HG03139 (cell line): ENCODE measurements around the gene MMAB.

ENCODE experiments used
- ATAC-seq: cut with Tn5 transposase; IDR thresholded peaks from one replicate; pipeline ENCODE4 v1.9.1; 2021; ENCODE audit not compliant: unreplicated experiment

The MMAB gene

GRCh38 chr12:109541413-109541726, 31.9 kb downstream of the MMAB start:
- no peak for ATAC-seq

- ATAC-seq = no peak
Observed at GRCh38 chr12:109540526-109541412, 32.5 kb downstream of the MMAB start.

GRCh38 chr12:109539508-109539907, 33.8 kb downstream of the MMAB start:
- no peak for ATAC-seq

- no peak for ATAC-seq
Observed at GRCh38 chr12:109538191-109538863, 35.0 kb downstream of the MMAB start.

GRCh38 chr12:109537136-109537535, 36.2 kb downstream of the MMAB start:
- no peak for ATAC-seq

GRCh38 chr12:109535863-109536250, 37.4 kb downstream of the MMAB start:
- ATAC-seq = no peak

- ATAC-seq = no peak
Observed at GRCh38 chr12:109535231-109535862, 38.0 kb downstream of the MMAB start.

- ATAC-seq = no peak
Observed at GRCh38 chr12:109534456-109534855, 38.8 kb downstream of the MMAB start.

- ATAC-seq = no peak
Observed at GRCh38 chr12:109533487-109533740, 39.9 kb downstream of the MMAB start.

GRCh38 chr12:109532721-109533486, 40.4 kb downstream of the MMAB start:
- no peak for ATAC-seq

- ATAC-seq = no peak
Observed at GRCh38 chr12:109531411-109531810, 41.9 kb downstream of the MMAB start.

GRCh38 chr12:109529691-109530640, 43.3 kb downstream of the MMAB start:
- no peak for ATAC-seq

- no peak for ATAC-seq
Observed at GRCh38 chr12:109527489-109528123, 45.7 kb downstream of the MMAB start.

- no peak for ATAC-seq
Observed at GRCh38 chr12:109525279-109525585, 48.1 kb downstream of the MMAB start.

- ATAC-seq = no peak
Observed at GRCh38 chr12:109524466-109525278, 48.6 kb downstream of the MMAB start.

GRCh38 chr12:109523504-109523903, 49.8 kb downstream of the MMAB start:
- no peak for ATAC-seq

GRCh38 chr12:109523071-109523470, 50.2 kb downstream of the MMAB start:
- ATAC-seq = no peak

- no peak for ATAC-seq
Observed at GRCh38 chr12:109521831-109522230, 51.5 kb downstream of the MMAB start.

- no peak for ATAC-seq
Observed at GRCh38 chr12:109519787-109520186, 53.5 kb downstream of the MMAB start.
